Trophoblast cell (in vitro differentiated cells and primary cell): ENCODE data around the gene CHKB.

Experiments used
- DNase-seq, 2 donors: peaks; one replicate each; pipeline ENCODE4 v3.0.0-alpha.2; 2016
- H2AFZ ChIP-seq: 2 replicates; pipeline ENCODE4 v1.6.1; 2013; ENCODE audit warnings: low read length, moderate library complexity, mild to moderate bottlenecking; ENCODE audit not compliant: insufficient read depth, poor library complexity
- H2AK5ac ChIP-seq: 2 replicates; pipeline ENCODE4 v1.6.1; 2013; ENCODE audit warnings: mild to moderate bottlenecking, low read length
- H2BK120ac ChIP-seq: 2 replicates; pipeline ENCODE4 v1.6.1; 2013; ENCODE audit warnings: low read length, mild to moderate bottlenecking, moderate library complexity; ENCODE audit not compliant: insufficient read depth, poor library complexity
- H2BK12ac ChIP-seq: 2 replicates; pipeline ENCODE4 v1.6.1; 2013; ENCODE audit warnings: mild to moderate bottlenecking, low read length, moderate library complexity
- H2BK5ac ChIP-seq: 2 replicates; pipeline ENCODE4 v1.6.1; 2013; ENCODE audit warnings: low read length, low read depth, moderate library complexity, mild to moderate bottlenecking; ENCODE audit not compliant: poor library complexity
- H3K14ac ChIP-seq: 2 replicates; pipeline ENCODE4 v1.6.1; 2013; ENCODE audit warnings: mild to moderate bottlenecking, low read length
- H3K18ac ChIP-seq: 2 replicates; pipeline ENCODE4 v1.6.1; 2013; ENCODE audit warnings: mild to moderate bottlenecking, low read length
- H3K23ac ChIP-seq: 2 replicates; pipeline ENCODE4 v1.6.1; 2013; ENCODE audit warnings: low read length
- H3K27ac ChIP-seq: 2 replicates; pipeline ENCODE4 v1.5.1; 2013; ENCODE audit warnings: low read depth, mild to moderate bottlenecking, inconsistent platforms, low read length, moderate library complexity
- H3K27me3 ChIP-seq: 2 replicates; pipeline ENCODE4 v1.6.1; 2013; ENCODE audit warnings: inconsistent platforms, mild to moderate bottlenecking, low read length, moderate library complexity; ENCODE audit not compliant: insufficient read depth
- H3K36me3 ChIP-seq, 2 experiments: 1 replicate in 1 of 2; 2 replicates in 1 of 2; pipeline ENCODE4 v1.6.1; 2013; ENCODE audit warnings: low read length in 2 of 2, mild to moderate bottlenecking in 2 of 2, moderate library complexity in 1 of 2; ENCODE audit not compliant: insufficient read depth in 2 of 2, control insufficient read depth in 1 of 2
- H3K4ac ChIP-seq: 2 replicates; pipeline ENCODE4 v1.6.1; 2013; ENCODE audit warnings: low read depth, mild to moderate bottlenecking, low read length, moderate library complexity
- H3K4me1 ChIP-seq, 2 experiments: 1 replicate in 1 of 2; 2 replicates in 1 of 2; pipeline ENCODE4 v1.6.1; 2013; ENCODE audit warnings: low read length in 2 of 2, mild to moderate bottlenecking in 2 of 2, moderate library complexity in 1 of 2; ENCODE audit not compliant: insufficient read depth in 2 of 2, control insufficient read depth in 1 of 2
- H3K4me2 ChIP-seq: 2 replicates; pipeline ENCODE4 v1.6.1; 2013; ENCODE audit warnings: inconsistent platforms, mild to moderate bottlenecking, low read length, moderate library complexity
- H3K4me3 ChIP-seq: 2 replicates; pipeline ENCODE4 v1.5.1; 2013; ENCODE audit warnings: mild to moderate bottlenecking, low read depth, low read length, inconsistent platforms
- H3K79me1 ChIP-seq: one replicate; pipeline ENCODE4 v1.6.1; 2013; ENCODE audit warnings: low read length
- H3K79me2 ChIP-seq: 2 replicates; pipeline ENCODE4 v1.6.1; 2013; ENCODE audit warnings: low read length, mild to moderate bottlenecking; ENCODE audit not compliant: control insufficient read depth, insufficient read depth, poor library complexity
- H3K9ac ChIP-seq: 2 replicates; pipeline ENCODE4 v1.6.1; 2013; ENCODE audit warnings: mild to moderate bottlenecking, low read length
- H3K9me3 ChIP-seq: 2 replicates; pipeline ENCODE4 v1.6.1; 2013; ENCODE audit warnings: low read depth, mild to moderate bottlenecking, control low read depth, inconsistent platforms, low read length; ENCODE audit not compliant: insufficient read depth
- H4K12ac ChIP-seq: 2 replicates; pipeline ENCODE4 v1.6.1; 2013; ENCODE audit warnings: low read depth, mild to moderate bottlenecking, low read length, moderate library complexity
- H4K8ac ChIP-seq: 2 replicates; pipeline ENCODE4 v1.6.1; 2013; ENCODE audit warnings: low read depth, mild to moderate bottlenecking, low read length, moderate library complexity
- H4K91ac ChIP-seq: one replicate; pipeline ENCODE4 v1.6.1; 2013; ENCODE audit warnings: low read depth, mild to moderate bottlenecking, low read length, moderate library complexity
- WGBS: extraction: QIAGEN DNeasy Blood & Tissue Kit; methylation state at CpG from one replicate; pipeline ENCODE4 v1.1.7; 2013; ENCODE audit warnings: missing lambda C conversion rate; ENCODE audit not compliant: insufficient read length, insufficient coverage; ENCODE audit errors: extremely low coverage; 5-methylcytosine and 5-hydroxymethylcytosine counted together

The CHKB gene

GRCh38 chr22:50586416-50586815 is 3.8 kb upstream of the CHKB start:
- Histone ChIP-seq H3K14ac (no peak overlapping the region), H4K91ac (no peak overlapping the region), H3K79me2 (peaks cover 8% of the 10 kb centered on the region), H2BK5ac (no peak overlapping the region), H3K36me3 (peaks cover 0 to 4% of the 10 kb centered on the region in 2 experiments), H3K9me3 (no peaks in the 10 kb centered on the region), H2AFZ (no peak overlapping the region), H2BK120ac (no peak overlapping the region), H3K23ac (no peak overlapping the region), H3K4ac (no peak overlapping the region), H3K9ac (no peak overlapping the region), H3K4me1 (peaks cover 19 to 24% of the 10 kb centered on the region in 2 experiments), H3K79me1 (peaks cover 8% of the 10 kb centered on the region), H2BK12ac (no peak overlapping the region), H2AK5ac (no peak overlapping the region), H4K8ac (no peak overlapping the region), H3K18ac (no peak overlapping the region), H3K4me3 (no peak overlapping the region), H3K27me3 (no peaks in the 10 kb centered on the region), H3K4me2 (no peak overlapping the region), H3K27ac (no peak overlapping the region), H4K12ac (no peak overlapping the region)
- WGBS = no CpG with 5 or more reads among the region's 5 CpGs
- DNase-seq = no peak

GRCh38 chr22:50585781-50586180 is 3.1 kb upstream of the CHKB start:
- H3K36me3 ChIP-seq = peaks cover 4 to 8% of the 10 kb centered on the region in 2 experiments
- no peak overlapping the region for H3K14ac ChIP-seq
- no peak overlapping the region for H3K23ac ChIP-seq
- no peak overlapping the region for H4K91ac ChIP-seq
- DNase-seq = no peak
- H3K4me3 ChIP-seq = no peak overlapping the region
- no peak overlapping the region for H2BK5ac ChIP-seq
- H2BK120ac ChIP-seq = no peak overlapping the region
- no peak overlapping the region for H3K18ac ChIP-seq
- peaks cover 8% of the 10 kb centered on the region for H3K79me2 ChIP-seq
- H3K4me2 ChIP-seq = no peak overlapping the region
- peaks cover 8% of the 10 kb centered on the region for H3K79me1 ChIP-seq
- H4K8ac ChIP-seq = no peak overlapping the region
- H3K27me3 ChIP-seq = no peaks in the 10 kb centered on the region
- no peak overlapping the region for H3K27ac ChIP-seq
- peaks cover 21 to 26% of the 10 kb centered on the region in 2 experiments for H3K4me1 ChIP-seq
- H3K4ac ChIP-seq = no peak overlapping the region
- no peak overlapping the region for H2AK5ac ChIP-seq
- no peak overlapping the region for H3K9ac ChIP-seq
- no peak overlapping the region for H2AFZ ChIP-seq
- no peak overlapping the region for H2BK12ac ChIP-seq
- H4K12ac ChIP-seq = no peak overlapping the region
- no CpG with 5 or more reads among the region's 8 CpGs for WGBS
- H3K9me3 ChIP-seq = no peaks in the 10 kb centered on the region

GRCh38 chr22:50585238-50585637 is 2.6 kb upstream of the CHKB start:
- Histone ChIP-seq H3K79me1 (peaks cover 8% of the 10 kb centered on the region), H2AK5ac (no peak overlapping the region), H2BK120ac (no peak overlapping the region), H4K12ac (no peak overlapping the region), H2BK12ac (no peak overlapping the region), H4K8ac (no peak overlapping the region), H3K4me2 (no peak overlapping the region), H4K91ac (no peak overlapping the region), H3K27me3 (no peaks in the 10 kb centered on the region), H2AFZ (no peak overlapping the region), H3K18ac (no peak overlapping the region), H3K4me1 (peaks cover 21 to 26% of the 10 kb centered on the region in 2 experiments), H3K27ac (no peak overlapping the region), H3K36me3 (peaks cover 7 to 12% of the 10 kb centered on the region in 2 experiments), H3K4me3 (no peak overlapping the region), H3K9me3 (no peaks in the 10 kb centered on the region), H3K14ac (no peak overlapping the region), H3K9ac (no peak overlapping the region), H3K79me2 (peaks cover 8% of the 10 kb centered on the region), H3K4ac (no peak overlapping the region), H2BK5ac (no peak overlapping the region), H3K23ac (no peak overlapping the region)
- no peak for DNase-seq
- WGBS = no CpG with 5 or more reads among the region's 3 CpGs

GRCh38 chr22:50584106-50585096 is 1.8 kb upstream of the CHKB start:
- Histone ChIP-seq H3K27me3 (no peaks in the 10 kb centered on the region), H3K27ac (no peak overlapping the region), H3K18ac (no peak overlapping the region), H3K79me2 (peaks cover 8% of the 10 kb centered on the region), H3K23ac (no peak overlapping the region), H3K36me3 (peaks cover 14 to 15% of the 10 kb centered on the region in 2 experiments), H2BK120ac (no peak overlapping the region), H4K8ac (no peak overlapping the region), H2AFZ (no peak overlapping the region), H2AK5ac (no peak overlapping the region), H3K4me1 (peaks cover 21 to 26% of the 10 kb centered on the region in 2 experiments), H3K4ac (no peak overlapping the region), H3K9me3 (no peaks in the 10 kb centered on the region), H3K4me3 (no peak overlapping the region), H4K12ac (no peak overlapping the region), H2BK5ac (no peak overlapping the region), H3K9ac (no peak overlapping the region), H2BK12ac (no peak overlapping the region), H3K79me1 (peaks cover 8% of the 10 kb centered on the region), H4K91ac (no peak overlapping the region), H3K4me2 (no peak overlapping the region), H3K14ac (no peak overlapping the region)
- WGBS = no CpG with 5 or more reads among the region's 23 CpGs
- peak; percentile 61 to 75 for DNase-seq
